MM.1S (cell line): ENCODE data around the gene AUTS2.

ENCODE experiments used
- DNase-seq: peaks from one replicate; pipeline ENCODE4 v3.0.0-alpha.2; 2015
- H2AFZ ChIP-seq: fragments of 300-600 bp; sonication (generic); 2 replicates; pipeline ENCODE4 v1.6.0; 2016; ENCODE audit warnings: antibody characterized with exemption, low read length
- H3F3A ChIP-seq: fragments of 300-600 bp; sonication (generic); 2 replicates; pipeline ENCODE4 v1.6.1; 2016; ENCODE audit warnings: mild to moderate bottlenecking, antibody characterized with exemption, low read length, moderate library complexity, mixed read lengths; ENCODE audit not compliant: insufficient read depth
- H3K27ac ChIP-seq: fragments of 300-600 bp; sonication (generic); 2 replicates; pipeline ENCODE4 v1.5.1; 2016; ENCODE audit warnings: mild to moderate bottlenecking, low read length
- H3K27me3 ChIP-seq: fragments of 300-600 bp; sonication (generic); replicated peaks from 2 replicates; pipeline ENCODE4 v1.6.0; 2016; ENCODE audit warnings: low read length; ENCODE audit not compliant: insufficient read depth
- H3K36me3 ChIP-seq: fragments of 300-600 bp; sonication (generic); replicated peaks from 2 replicates; pipeline ENCODE4 v1.6.1; 2016; ENCODE audit warnings: mild to moderate bottlenecking, low read length, mixed read lengths; ENCODE audit not compliant: insufficient read depth
- H3K4me1 ChIP-seq: fragments of 300-600 bp; sonication (generic); 2 replicates; pipeline ENCODE4 v1.6.1; 2016; ENCODE audit warnings: low read length, mixed read lengths
- H3K4me2 ChIP-seq: fragments of 300-600 bp; sonication (generic); 2 replicates; pipeline ENCODE4 v1.6.0; 2016; ENCODE audit warnings: low read depth, low read length
- H3K4me3 ChIP-seq: fragments of 300-600 bp; sonication (generic); 2 replicates; pipeline ENCODE4 v1.5.1; 2016; ENCODE audit warnings: low read length, mixed read lengths
- H3K79me2 ChIP-seq: fragments of 300-600 bp; sonication (generic); 2 replicates; pipeline ENCODE4 v1.6.1; 2016; ENCODE audit warnings: mixed run types, low read length, mixed read lengths
- H3K9ac ChIP-seq: fragments of 300-600 bp; sonication (generic); 2 replicates; pipeline ENCODE4 v1.6.1; 2016; ENCODE audit warnings: low read length, mixed read lengths
- H3K9me2 ChIP-seq: fragments of 300-600 bp; sonication (generic); replicated peaks from 2 replicates; pipeline ENCODE4 v1.6.1; 2016; ENCODE audit warnings: mild to moderate bottlenecking, low read length, mixed read lengths; ENCODE audit not compliant: insufficient read depth
- H3K9me3 ChIP-seq: fragments of 300-600 bp; sonication (generic); replicated peaks from 2 replicates; pipeline ENCODE4 v1.6.1; 2016; ENCODE audit warnings: mild to moderate bottlenecking, low read length, mixed read lengths; ENCODE audit not compliant: insufficient read depth
- H4K20me1 ChIP-seq: fragments of 300-600 bp; sonication (generic); 2 replicates; pipeline ENCODE4 v1.6.1; 2016; ENCODE audit warnings: mild to moderate bottlenecking, low read length, moderate library complexity, mixed read lengths; ENCODE audit not compliant: insufficient read depth
- CTCF ChIP-seq: fragments of 300-600 bp; sonication (generic); IDR thresholded peaks from 2 replicates; pipeline ENCODE4 v1.5.1; 2016; ENCODE audit warnings: antibody characterized with exemption, low read length, mixed read lengths
- EZH2 ChIP-seq: fragments of 300-600 bp; sonication (generic); optimal IDR thresholded peaks from 2 replicates; pipeline ENCODE3; 2017; ENCODE audit warnings: low read depth, mild to moderate bottlenecking, antibody characterized with exemption, low read length, mixed read lengths
- EZH2phosphoT487 ChIP-seq: fragments of 300-600 bp; sonication (generic); IDR thresholded peaks from 2 replicates; pipeline ENCODE4 v1.6.1; 2018; ENCODE audit warnings: antibody characterized with exemption, low read length

Gene AUTS2

DNA sequence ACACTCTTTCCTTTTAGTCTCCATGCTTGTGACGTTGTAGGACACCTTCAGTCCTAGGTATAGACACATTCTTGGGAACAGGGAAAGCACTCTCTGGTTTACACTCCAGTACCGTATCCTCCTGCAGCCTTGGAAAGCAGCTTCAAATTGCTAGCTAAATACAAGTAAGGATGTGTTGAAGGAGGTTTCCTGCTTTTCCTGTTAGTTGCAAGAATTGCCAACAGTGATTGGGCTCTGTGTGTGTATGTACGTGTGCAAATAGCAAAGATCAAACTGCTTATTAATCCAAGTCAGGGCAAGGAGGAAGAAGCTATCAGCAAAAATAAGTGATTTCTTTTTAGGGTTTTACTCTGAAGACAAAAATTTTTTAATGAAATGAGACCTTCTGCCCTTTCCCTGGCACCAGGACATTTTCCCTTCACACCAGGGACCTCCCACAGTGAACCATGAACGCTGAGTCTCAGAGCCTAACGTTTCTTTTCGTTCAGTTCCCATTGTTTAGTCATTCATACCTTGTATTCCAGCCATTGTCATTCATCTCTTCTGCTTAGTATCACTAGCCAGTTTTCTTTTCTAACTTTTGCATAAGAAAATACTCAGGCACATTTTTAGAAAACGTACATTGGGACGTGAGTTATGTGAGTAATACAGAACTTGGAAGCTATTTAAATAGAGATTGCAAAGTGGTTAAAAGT, 36.9 kb upstream of the AUTS2 start:
- Histone ChIP-seq H3K79me2 (no peaks in the 10 kb centered on the region), H3K9ac (no peak overlapping the region), H3K27ac (no peak overlapping the region), H3K4me1 (no peaks in the 10 kb centered on the region), H3K36me3 (no peaks in the 10 kb centered on the region), H3K9me2 (no peaks in the 10 kb centered on the region), H3K27me3 (no peaks in the 10 kb centered on the region), H2AFZ (no peak overlapping the region), H3K9me3 (no peaks in the 10 kb centered on the region), H3K4me3 (no peak overlapping the region), H4K20me1 (no peaks in the 10 kb centered on the region), H3F3A (no peaks in the 10 kb centered on the region), H3K4me2 (no peak overlapping the region)
- TF ChIP-seq CTCF (no peak), EZH2 (no peak), EZH2phosphoT487 (no peak)
- DNase-seq, result no peak

GRCh38 chr7:69564454-69565417, 33.5 kb upstream of the AUTS2 start:
- DNase-seq, result no peak
- Histone ChIP-seq H3K4me1 (no peaks in the 10 kb centered on the region), H2AFZ (no peak overlapping the region), H3K4me3 (no peak overlapping the region), H3F3A (no peaks in the 10 kb centered on the region), H3K79me2 (no peaks in the 10 kb centered on the region), H3K4me2 (no peak overlapping the region), H3K27me3 (no peaks in the 10 kb centered on the region), H3K9me2 (no peaks in the 10 kb centered on the region), H3K9ac (no peak overlapping the region), H3K9me3 (no peaks in the 10 kb centered on the region), H3K36me3 (no peaks in the 10 kb centered on the region), H3K27ac (no peak overlapping the region), H4K20me1 (no peaks in the 10 kb centered on the region)
- no peak for TF ChIP-seq EZH2
- TF ChIP-seq EZH2phosphoT487, result no peak
- TF ChIP-seq CTCF, result no peak

DNA sequence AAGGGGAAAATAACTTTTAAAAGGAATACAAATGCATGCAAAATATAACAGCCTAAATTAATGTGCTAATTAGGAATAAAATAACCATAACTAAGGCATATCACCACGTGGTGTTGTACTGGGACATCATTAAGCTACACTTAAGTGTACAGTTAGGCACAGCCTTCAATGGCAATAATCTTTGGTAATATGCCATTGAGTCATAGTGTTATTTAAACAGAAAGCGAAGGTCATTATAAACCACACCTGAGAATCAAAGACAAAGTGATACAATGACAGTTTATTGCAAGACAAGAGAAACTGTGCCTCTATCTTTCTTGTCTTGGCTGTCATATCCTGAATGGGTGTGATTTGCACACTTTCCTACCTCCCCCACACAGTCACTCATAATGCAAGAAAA, 30.5 kb upstream of the AUTS2 start:
- Histone ChIP-seq H2AFZ (no peak overlapping the region), H3K36me3 (no peaks in the 10 kb centered on the region), H3K27ac (no peak overlapping the region), H3K4me1 (no peaks in the 10 kb centered on the region), H3F3A (no peaks in the 10 kb centered on the region), H3K4me2 (no peak overlapping the region), H3K9ac (no peak overlapping the region), H3K9me2 (no peaks in the 10 kb centered on the region), H4K20me1 (no peaks in the 10 kb centered on the region), H3K9me3 (no peaks in the 10 kb centered on the region), H3K27me3 (no peaks in the 10 kb centered on the region), H3K79me2 (no peaks in the 10 kb centered on the region), H3K4me3 (no peak overlapping the region)
- TF ChIP-seq CTCF (no peak), EZH2phosphoT487 (no peak), EZH2 (no peak)
- no peak for DNase-seq
